GM21576 (cell line): Measurements from ENCODE around the gene MCF2L2.

Source experiments
- ATAC-seq: cut with Tn5 transposase; IDR thresholded peaks from one replicate; pipeline ENCODE4 v1.9.1; 2021; ENCODE audit warnings: mild to moderate bottlenecking, moderate library complexity; ENCODE audit not compliant: unreplicated experiment

Gene MCF2L2

DNA sequence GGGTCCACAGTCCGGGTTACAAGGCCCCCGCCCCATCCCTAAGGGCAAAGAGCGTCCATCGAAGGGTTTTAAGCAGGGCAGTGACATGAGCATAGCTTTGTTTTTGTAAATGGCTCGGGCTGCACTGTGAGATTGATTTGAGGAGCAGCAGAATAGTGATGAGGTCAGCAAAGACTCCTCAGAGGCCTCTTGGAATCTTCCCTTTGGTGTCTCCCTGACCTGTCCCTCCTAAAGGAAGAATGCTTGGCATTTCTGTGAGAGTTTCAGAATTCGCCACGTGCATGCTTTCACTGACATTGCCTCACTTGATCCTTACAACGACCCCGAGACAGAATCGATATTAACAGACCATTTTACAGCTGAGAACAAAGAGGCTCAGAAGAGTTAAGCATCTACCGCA, 286.2 kb downstream of the MCF2L2 start:
- no peak for ATAC-seq

- no peak for ATAC-seq
These were observed 293.6 kb downstream of the MCF2L2 start for GRCh38 chr3:183134844-183135243.

GRCh38 chr3:183132409-183132808, 296.0 kb downstream of the MCF2L2 start:
- ATAC-seq: no peak

- no peak for ATAC-seq
These were observed 296.7 kb downstream of the MCF2L2 start for GRCh38 chr3:183131735-183132134.

DNA sequence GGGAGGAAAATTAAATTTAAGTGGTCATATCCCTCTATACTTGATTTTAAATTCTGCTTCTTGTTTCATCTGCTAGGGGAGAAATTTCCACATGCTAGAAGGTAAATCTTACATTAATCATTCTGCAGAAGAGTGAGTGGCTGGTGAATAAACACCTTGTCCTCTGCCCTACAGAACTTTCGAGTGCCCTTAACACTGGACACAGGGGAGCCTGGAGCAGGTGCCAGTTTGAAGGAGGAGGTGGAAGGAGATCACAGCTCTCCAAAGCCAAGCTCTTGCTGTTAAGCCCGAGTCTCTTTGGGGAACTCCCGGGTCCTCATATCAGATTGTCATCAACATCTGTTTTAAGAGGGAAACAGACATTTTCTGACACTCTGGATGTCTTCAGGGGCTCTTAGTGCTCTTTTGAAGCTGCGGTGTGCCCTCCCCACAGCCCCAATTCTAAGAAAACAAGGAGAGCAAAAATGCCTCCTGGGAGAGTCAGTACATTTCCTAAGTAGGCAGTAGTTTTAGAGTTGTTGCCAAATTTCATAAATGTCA, 297.2 kb downstream of the MCF2L2 start:
- no peak for ATAC-seq

GRCh38 chr3:183129243-183129642, 299.2 kb downstream of the MCF2L2 start:
- no peak for ATAC-seq

DNA sequence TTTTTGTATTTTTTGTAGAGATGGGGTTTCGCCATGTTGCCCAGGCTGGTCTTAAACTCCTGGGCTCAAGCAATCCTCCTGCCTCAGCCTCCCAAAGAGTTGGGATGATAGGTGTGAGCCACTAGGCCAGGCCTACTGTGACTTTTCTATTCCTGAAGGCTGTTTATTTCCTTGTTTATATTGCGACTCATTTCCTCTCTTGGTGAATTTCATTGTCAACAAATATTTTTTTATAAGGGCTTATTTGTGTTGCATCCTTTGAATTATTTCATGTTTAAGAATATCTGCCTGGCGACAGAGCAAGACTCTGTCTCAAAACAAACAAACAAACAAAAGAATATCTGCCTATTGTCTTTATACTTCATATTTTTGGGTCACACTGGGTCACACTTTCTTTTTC, 299.7 kb downstream of the MCF2L2 start:
- no peak for ATAC-seq
